ENCODE results near the gene A3GALT2.

A3GALT2 gene

GRCh38 chr1:33366762-33367484 lies 46.0 kb upstream of the A3GALT2 start:
- Histone ChIP-seq H3K36me3 (ENCODE audit: control insufficient read depth, low read length) (no peaks in the 10 kb centered on the region), H4K20me1 (ENCODE audit: control insufficient read depth, insufficient read depth, low read depth, low read length) (no peaks in the 10 kb centered on the region), H3K9me2 (replicated peaks; ENCODE audit: control insufficient read depth, low read length) (no peaks in the 10 kb centered on the region), H3K27ac (ENCODE audit: low read depth, low read length) (no peak overlapping the region), H3K79me2 (ENCODE audit: control insufficient read depth, low read length) (no peaks in the 10 kb centered on the region), H3K9me3 (ENCODE audit: control insufficient read depth, insufficient read depth, low read length) (no peaks in the 10 kb centered on the region), H3K4me3 (ENCODE audit: low read length) (no peak overlapping the region), H3F3A (ENCODE audit: control insufficient read depth, insufficient read depth) (no peaks in the 10 kb centered on the region), H3K27me3 (ENCODE audit: control insufficient read depth, low read length) (no peaks in the 10 kb centered on the region), H3K4me2 (ENCODE audit: low read length) (no peak overlapping the region), H3K4me1 (ENCODE audit: control insufficient read depth, low read length) (no peaks in the 10 kb centered on the region; the same call in 1 of the 2 replicates)
- TF ChIP-seq EZH2phosphoT487 (IDR thresholded peaks at IDR 0.05; ENCODE audit: borderline replicate concordance, low read length) (no peak), CTCF (IDR thresholded peaks at IDR 0.05; ENCODE audit: low read depth, low read length, poor library complexity, severe bottlenecking) (no peak)

- H3K79me2 ChIP-seq (ENCODE audit: control insufficient read depth, low read length): no peaks in the 10 kb centered on the region
- no peaks in the 10 kb centered on the region for H3K36me3 ChIP-seq (ENCODE audit: control insufficient read depth, low read length)
- H3F3A ChIP-seq (ENCODE audit: control insufficient read depth, insufficient read depth): no peaks in the 10 kb centered on the region
- no peaks in the 10 kb centered on the region for H4K20me1 ChIP-seq (ENCODE audit: control insufficient read depth, insufficient read depth, low read depth, low read length)
- TF ChIP-seq CTCF (IDR thresholded peaks at IDR 0.05; ENCODE audit: low read depth, low read length, poor library complexity, severe bottlenecking): no peak
- no peak for TF ChIP-seq EZH2phosphoT487 (IDR thresholded peaks at IDR 0.05; ENCODE audit: borderline replicate concordance, low read length)
- no peak overlapping the region for H3K4me3 ChIP-seq (ENCODE audit: low read length)
- no peaks in the 10 kb centered on the region for H3K9me3 ChIP-seq (ENCODE audit: control insufficient read depth, insufficient read depth, low read length)
- no peak overlapping the region for H3K4me2 ChIP-seq (ENCODE audit: low read length)
- no peaks in the 10 kb centered on the region for H3K27me3 ChIP-seq (ENCODE audit: control insufficient read depth, low read length)
- no peak overlapping the region for H3K27ac ChIP-seq (ENCODE audit: low read depth, low read length)
- H3K4me1 ChIP-seq (ENCODE audit: control insufficient read depth, low read length): peaks cover 3% of the 10 kb centered on the region; the same call in 1 of the 2 replicates
- H3K9me2 ChIP-seq (replicated peaks; ENCODE audit: control insufficient read depth, low read length): no peaks in the 10 kb centered on the region
Measured at GRCh38 chr1:33365560-33365997, 44.7 kb upstream of the A3GALT2 start.

- no peaks in the 10 kb centered on the region for H3K79me2 ChIP-seq (ENCODE audit: control insufficient read depth, low read length)
- TF ChIP-seq CTCF (IDR thresholded peaks at IDR 0.05; ENCODE audit: low read depth, low read length, poor library complexity, severe bottlenecking): no peak
- no peak for TF ChIP-seq EZH2phosphoT487 (IDR thresholded peaks at IDR 0.05; ENCODE audit: borderline replicate concordance, low read length)
- H3K4me2 ChIP-seq (ENCODE audit: low read length): no peak overlapping the region
- no peaks in the 10 kb centered on the region for H4K20me1 ChIP-seq (ENCODE audit: control insufficient read depth, insufficient read depth, low read depth, low read length)
- H3K9me2 ChIP-seq (replicated peaks; ENCODE audit: control insufficient read depth, low read length): no peaks in the 10 kb centered on the region
- H3K27me3 ChIP-seq (ENCODE audit: control insufficient read depth, low read length): no peaks in the 10 kb centered on the region
- H3K4me1 ChIP-seq (ENCODE audit: control insufficient read depth, low read length): peaks cover 3% of the 10 kb centered on the region; the same call in 1 of the 2 replicates
- no peaks in the 10 kb centered on the region for H3F3A ChIP-seq (ENCODE audit: control insufficient read depth, insufficient read depth)
- no peaks in the 10 kb centered on the region for H3K36me3 ChIP-seq (ENCODE audit: control insufficient read depth, low read length)
- no peaks in the 10 kb centered on the region for H3K9me3 ChIP-seq (ENCODE audit: control insufficient read depth, insufficient read depth, low read length)
- no peak overlapping the region for H3K4me3 ChIP-seq (ENCODE audit: low read length)
- no peak overlapping the region for H3K27ac ChIP-seq (ENCODE audit: low read depth, low read length)
Measured at GRCh38 chr1:33364565-33364918, 43.6 kb upstream of the A3GALT2 start.
